SK-N-SH treated with all-trans-retinoic acid at 6 μM for 48 hours (cell line): ENCODE results near the gene VAV1.

ENCODE experiments used
- ATAC-seq: fragments of 200-7000 bp; cut with Tn5 transposase; 3 replicates; pipeline ENCODE4 v1.9.1; 2020; ENCODE audit warnings: mild to moderate bottlenecking, moderate library complexity
- ARNTL ChIP-seq: fragments of 450-650 bp; formaldehyde crosslinking; IDR thresholded peaks from 2 replicates; pipeline ENCODE4 v1.5.0; 2020; ENCODE audit warnings: low read depth, mild to moderate bottlenecking, moderate library complexity, borderline replicate concordance
- BACH2 ChIP-seq: fragments of 250-450 bp; sonication (Bioruptor Pico); IDR thresholded peaks from 2 replicates; pipeline ENCODE4 v1.9.0; 2021; ENCODE audit warnings: mild to moderate bottlenecking, borderline replicate concordance
- CSDC2 ChIP-seq: fragments of 250-450 bp; sonication (Bioruptor Pico); IDR thresholded peaks from 2 replicates; pipeline ENCODE4 v1.5.0; 2020; ENCODE audit warnings: mild to moderate bottlenecking, moderate library complexity
- CSRNP3 ChIP-seq: fragments of 250-450 bp; sonication (Bioruptor Pico); IDR thresholded peaks from 2 replicates; pipeline ENCODE4 v1.5.1; 2021; ENCODE audit warnings: mild to moderate bottlenecking, moderate library complexity
- ESRRG ChIP-seq: fragments of 250-450 bp; sonication (Bioruptor Pico); IDR thresholded peaks from 2 replicates; pipeline ENCODE4 v1.6.1; 2021; ENCODE audit warnings: mild to moderate bottlenecking
- GLIS3 ChIP-seq: fragments of 250-450 bp; sonication (Bioruptor Pico); IDR thresholded peaks from 2 replicates; pipeline ENCODE4 v1.5.0; 2020; ENCODE audit warnings: mild to moderate bottlenecking, moderate library complexity
- ISL1 ChIP-seq: fragments of 250-450 bp; sonication (Bioruptor Pico); IDR thresholded peaks from 2 replicates; pipeline ENCODE4 v2.1.2; 2022; ENCODE audit warnings: mild to moderate bottlenecking, moderate library complexity
- PATZ1 ChIP-seq: fragments of 250-450 bp; sonication (Bioruptor Pico); IDR thresholded peaks from 2 replicates; pipeline ENCODE4 v1.8.0; 2020; ENCODE audit warnings: mild to moderate bottlenecking, moderate library complexity, borderline replicate concordance
- POU6F1 ChIP-seq: fragments of 250-450 bp; sonication (Bioruptor Pico); IDR thresholded peaks from 2 replicates; pipeline ENCODE4 v1.8.0; 2021; ENCODE audit warnings: low read depth, mild to moderate bottlenecking, moderate library complexity, borderline replicate concordance
- PPARA ChIP-seq: fragments of 250-450 bp; sonication (Bioruptor Pico); IDR thresholded peaks from 2 replicates; pipeline ENCODE4 v1.5.0; 2020; ENCODE audit warnings: mild to moderate bottlenecking, borderline replicate concordance
- RARB ChIP-seq: fragments of 250-450 bp; sonication (Bioruptor Pico); IDR thresholded peaks from 2 replicates; pipeline ENCODE4 v1.8.0; 2021; ENCODE audit warnings: mild to moderate bottlenecking, moderate library complexity
- SNAI2 ChIP-seq: fragments of 250-450 bp; sonication (Bioruptor Pico); IDR thresholded peaks from 2 replicates; pipeline ENCODE4 v1.5.0; 2020; ENCODE audit warnings: mild to moderate bottlenecking, moderate library complexity
- TCF4 ChIP-seq: fragments of 250-450 bp; sonication (Bioruptor Pico); IDR thresholded peaks from 2 replicates; pipeline ENCODE4 v1.8.0; 2021; ENCODE audit warnings: mild to moderate bottlenecking, moderate library complexity, borderline replicate concordance
- TOX ChIP-seq: fragments of 250-450 bp; sonication (Bioruptor Pico); IDR thresholded peaks from 2 replicates; pipeline ENCODE4 v1.8.0; 2021; ENCODE audit warnings: mild to moderate bottlenecking, moderate library complexity, borderline replicate concordance
- TSHZ2 ChIP-seq: fragments of 250-450 bp; sonication (Bioruptor Pico); IDR thresholded peaks from 2 replicates; pipeline ENCODE4 v1.5.0; 2020; ENCODE audit warnings: mild to moderate bottlenecking, moderate library complexity
- ZFP3 ChIP-seq: fragments of 250-450 bp; sonication (Bioruptor Pico); IDR thresholded peaks from 2 replicates; pipeline ENCODE4 v1.5.0; 2020; ENCODE audit warnings: mild to moderate bottlenecking, moderate library complexity
- ZFP30 ChIP-seq: fragments of 450-650 bp; formaldehyde crosslinking; IDR thresholded peaks from 2 replicates; pipeline ENCODE4 v1.5.0; 2022; ENCODE audit warnings: mild to moderate bottlenecking, moderate library complexity
- ZNF70 ChIP-seq: fragments of 450-650 bp; formaldehyde crosslinking; IDR thresholded peaks from 2 replicates; pipeline ENCODE4 v1.5.0; 2020; ENCODE audit warnings: mild to moderate bottlenecking, moderate library complexity
- ZNF8 ChIP-seq: fragments of 450-650 bp; formaldehyde crosslinking; IDR thresholded peaks from 2 replicates; pipeline ENCODE4 v1.5.0; 2020; ENCODE audit warnings: mild to moderate bottlenecking, moderate library complexity

Gene VAV1

GRCh38 chr19:6772028-6772865 lies at the start of gene VAV1:
VAV1 (plus strand) TSS chr19:6772708; CDS start chr19:6772808, 100 bp downstream.
- peak; percentile 16; the same call in 1 of the 3 replicates for ATAC-seq
- TF ChIP-seq CSDC2 (CRISPR knock-in tag) = no peak
- TF ChIP-seq TOX (CRISPR knock-in tag) = no peak
- no peak for TF ChIP-seq CSRNP3 (CRISPR knock-in tag)
- no peak for TF ChIP-seq ZFP3 (CRISPR knock-in tag)
- TF ChIP-seq BACH2 = no peak
- TF ChIP-seq TCF4 (CRISPR knock-in tag) = no peak
- no peak for TF ChIP-seq ARNTL (CRISPR knock-in tag)

GRCh38 chr19:6723108-6723618 lies 49.3 kb upstream of the VAV1 start:
- no peak for ATAC-seq
- TF ChIP-seq CSDC2 (CRISPR knock-in tag) (no peak), RARB (CRISPR knock-in tag) (no peak), ESRRG (CRISPR knock-in tag) (no peak), ZNF70 (no peak), SNAI2 (no peak)

- TF ChIP-seq ZFP3 (CRISPR knock-in tag) (no peak), ISL1 (CRISPR knock-in tag) (no peak), SNAI2 (no peak), TCF4 (CRISPR knock-in tag) (no peak), TOX (CRISPR knock-in tag) (no peak), ZFP30 (no peak), CSRNP3 (CRISPR knock-in tag) (no peak), PATZ1 (no peak), PPARA (CRISPR knock-in tag) (no peak), POU6F1 (no peak), CSDC2 (CRISPR knock-in tag) (no peak), ZNF70 (no peak), ZNF8 (CRISPR knock-in tag) (no peak), TSHZ2 (no peak), RARB (CRISPR knock-in tag) (no peak), ESRRG (CRISPR knock-in tag) (no peak), GLIS3 (CRISPR knock-in tag) (no peak)
- ATAC-seq = no peak
Measured at GRCh38 chr19:6723738-6724137, 48.8 kb upstream of the VAV1 start.
